K562 (cell line): ENCODE data around the gene TRMT2A. TPM values are rescaled to one million over a fixed set of nuclear protein-coding genes. Genes with fewer than 3 reads are reported as not detected.
A peak's percentile ranks its signal among the peaks of the same experiment; 100 is the strongest.

Source experiments
- ERF ChIP-seq: fragments of 450-650 bp; formaldehyde crosslinking; IDR thresholded peaks from 2 replicates; pipeline ENCODE4 v1.4.0; 2020; ENCODE audit warnings: mild to moderate bottlenecking, mixed read lengths
- ESRRB ChIP-seq: fragments of 250-450 bp; sonication (Bioruptor Pico); IDR thresholded peaks from 2 replicates; pipeline ENCODE4 v1.5.0; 2020; ENCODE audit warnings: mild to moderate bottlenecking, moderate library complexity, borderline replicate concordance
- FOSL1 ChIP-seq: fragments of 200-800 bp; sonication (Bioruptor generic); conservative IDR thresholded peaks from 2 replicates; pipeline ENCODE4 v1.6.1; 2016; ENCODE audit warnings: missing genetic modification characterization, missing compliant biosample characterization
- IFI16 ChIP-seq: fragments of 250-450 bp; sonication (Bioruptor Pico); IDR thresholded peaks from 2 replicates; pipeline ENCODE4 v2.1.2; 2022; ENCODE audit warnings: mild to moderate bottlenecking, inconsistent platforms
- RBBP5 ChIP-seq: fragments of 200-600 bp; sonication (generic); IDR thresholded peaks from 2 replicates; pipeline ENCODE4 v1.6.1; 2012; ENCODE audit warnings: borderline replicate concordance, mild to moderate bottlenecking, low read length, control low read depth, inconsistent platforms; ENCODE audit not compliant: insufficient read depth, poor library complexity, severe bottlenecking
- SLC30A9 ChIP-seq: fragments of 250-450 bp; sonication (Bioruptor Pico); IDR thresholded peaks from 2 replicates; pipeline ENCODE4 v1.8.0; 2022; ENCODE audit warnings: mild to moderate bottlenecking, moderate library complexity
- SP1 ChIP-seq: sonication (generic); formaldehyde crosslinking; IDR thresholded peaks from 2 replicates; pipeline ENCODE4 v1.8.1; 2022; ENCODE audit warnings: mild to moderate bottlenecking, missing genetic modification reagents
- SRSF9 ChIP-seq: fragments of 200-400 bp; formaldehyde crosslinking; IDR thresholded peaks from 2 replicates; pipeline ENCODE4 v1.6.1; 2017; ENCODE audit warnings: low read depth, low read length, borderline replicate concordance
- THRAP3 ChIP-seq: fragments of 450-650 bp; IDR thresholded peaks from 2 replicates; pipeline ENCODE4 v1.6.1; 2016; ENCODE audit warnings: mild to moderate bottlenecking, inconsistent platforms, borderline replicate concordance
- ZC3H8 ChIP-seq: fragments of 450-650 bp; IDR thresholded peaks from 2 replicates; pipeline ENCODE4 v1.6.1; 2017
- ZNF830 ChIP-seq: fragments of 250-450 bp; sonication (Bioruptor Pico); IDR thresholded peaks from 2 replicates; pipeline ENCODE4 v1.5.0; 2021; ENCODE audit warnings: mild to moderate bottlenecking
- polyA plus RNA-seq, 8 experiments: library from polyadenylated mRNA; depleted of rRNA in 4 of 8; stranded (reverse) in 5 of 8; unstranded in 3 of 8; fragments of >200 nt; fragmentation: Nextera tagmentation in 2 of 8; fragmentation: Illumina TruSeq in 1 of 8; extraction: Ambion mirVana in 2 of 8; extraction: Trizol in 1 of 8; gene quantifications; 2 replicates each; pipeline versions ENCODE4 v1.2.1 to v1.2.3, GENCODE V29; 2011 to 2014; ENCODE audit warnings: inconsistent platforms in 1 of 8, missing spikeins in 1 of 8
- total RNA-seq, 7 experiments: library from RNA; depleted of rRNA in 6 of 7; stranded (reverse); fragments of >200 nt in 6 of 7; fragmentation: Illumina TruSeq in 2 of 7; extraction: Trizol in 2 of 7; gene quantifications; 2 replicates each; pipeline versions ENCODE4 v1.2.1 to v1.2.3, GENCODE V29; 2011 to 2021; ENCODE audit warnings: low replicate concordance in 1 of 7
- TF ChIP-seq, protein P1 (sequence below): sonication (generic); formaldehyde crosslinking; IDR thresholded peaks from 2 replicates; pipeline ENCODE4 v1.8.0; 2023; ENCODE audit warnings: missing genetic modification reagents, mild to moderate bottlenecking, borderline replicate concordance
- TF ChIP-seq, protein P2 (sequence below), 2 experiments: fragments of 150-350 bp in 1 of 2; IDR thresholded peaks; 2 replicates each; pipeline ENCODE4 v1.6.1; 2012 to 2016; ENCODE audit warnings: low read depth in 2 of 2, low read length in 2 of 2, mild to moderate bottlenecking in 1 of 2, moderate library complexity in 1 of 2
- TF ChIP-seq, protein P3 (sequence below): fragments of 250-450 bp; sonication (Bioruptor Pico); IDR thresholded peaks from 2 replicates; pipeline ENCODE4 v1.8.0; 2022; ENCODE audit warnings: inconsistent platforms, mild to moderate bottlenecking, moderate library complexity, borderline replicate concordance
- TF ChIP-seq, protein P4 (sequence below): fragments of 250-450 bp; sonication (Bioruptor Pico); IDR thresholded peaks from 2 replicates; pipeline ENCODE4 v1.8.0; 2021; ENCODE audit warnings: moderate library complexity, mild to moderate bottlenecking, inconsistent platforms
- TF ChIP-seq, protein P5 (sequence below): fragments of 450-650 bp; IDR thresholded peaks from 2 replicates; pipeline ENCODE4 v1.7.0; 2016; ENCODE audit warnings: borderline replicate concordance

TRMT2A gene
- total and polyA plus RNA-seq, 9 of the 15 experiments (the other 6 are each of a cell fraction or from before 2014, with no cell fraction given), result 1.6 to 265 (median 140) TPM

DNA sequence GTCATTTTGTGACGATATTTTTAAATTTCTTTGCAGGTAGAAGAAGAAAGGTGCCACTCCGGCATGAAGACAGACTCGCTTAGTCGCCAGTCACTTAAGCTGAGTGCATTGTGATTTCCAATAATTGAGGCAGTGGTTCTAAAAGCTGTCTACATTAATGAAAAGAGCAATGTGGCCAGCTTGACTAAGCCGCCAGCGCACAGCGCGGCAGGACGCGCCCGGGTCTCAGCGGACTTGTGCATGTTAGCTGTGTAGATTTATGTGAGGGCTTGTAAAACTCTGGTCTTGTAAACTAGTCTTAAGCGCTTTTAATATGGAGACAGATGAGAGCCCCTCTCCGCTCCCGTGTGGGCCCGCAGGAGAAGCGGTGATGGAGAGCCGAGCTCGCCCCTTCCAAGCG, 31.4 kb downstream of the TRMT2A start (continued):
- TF ChIP-seq, protein P1, sequence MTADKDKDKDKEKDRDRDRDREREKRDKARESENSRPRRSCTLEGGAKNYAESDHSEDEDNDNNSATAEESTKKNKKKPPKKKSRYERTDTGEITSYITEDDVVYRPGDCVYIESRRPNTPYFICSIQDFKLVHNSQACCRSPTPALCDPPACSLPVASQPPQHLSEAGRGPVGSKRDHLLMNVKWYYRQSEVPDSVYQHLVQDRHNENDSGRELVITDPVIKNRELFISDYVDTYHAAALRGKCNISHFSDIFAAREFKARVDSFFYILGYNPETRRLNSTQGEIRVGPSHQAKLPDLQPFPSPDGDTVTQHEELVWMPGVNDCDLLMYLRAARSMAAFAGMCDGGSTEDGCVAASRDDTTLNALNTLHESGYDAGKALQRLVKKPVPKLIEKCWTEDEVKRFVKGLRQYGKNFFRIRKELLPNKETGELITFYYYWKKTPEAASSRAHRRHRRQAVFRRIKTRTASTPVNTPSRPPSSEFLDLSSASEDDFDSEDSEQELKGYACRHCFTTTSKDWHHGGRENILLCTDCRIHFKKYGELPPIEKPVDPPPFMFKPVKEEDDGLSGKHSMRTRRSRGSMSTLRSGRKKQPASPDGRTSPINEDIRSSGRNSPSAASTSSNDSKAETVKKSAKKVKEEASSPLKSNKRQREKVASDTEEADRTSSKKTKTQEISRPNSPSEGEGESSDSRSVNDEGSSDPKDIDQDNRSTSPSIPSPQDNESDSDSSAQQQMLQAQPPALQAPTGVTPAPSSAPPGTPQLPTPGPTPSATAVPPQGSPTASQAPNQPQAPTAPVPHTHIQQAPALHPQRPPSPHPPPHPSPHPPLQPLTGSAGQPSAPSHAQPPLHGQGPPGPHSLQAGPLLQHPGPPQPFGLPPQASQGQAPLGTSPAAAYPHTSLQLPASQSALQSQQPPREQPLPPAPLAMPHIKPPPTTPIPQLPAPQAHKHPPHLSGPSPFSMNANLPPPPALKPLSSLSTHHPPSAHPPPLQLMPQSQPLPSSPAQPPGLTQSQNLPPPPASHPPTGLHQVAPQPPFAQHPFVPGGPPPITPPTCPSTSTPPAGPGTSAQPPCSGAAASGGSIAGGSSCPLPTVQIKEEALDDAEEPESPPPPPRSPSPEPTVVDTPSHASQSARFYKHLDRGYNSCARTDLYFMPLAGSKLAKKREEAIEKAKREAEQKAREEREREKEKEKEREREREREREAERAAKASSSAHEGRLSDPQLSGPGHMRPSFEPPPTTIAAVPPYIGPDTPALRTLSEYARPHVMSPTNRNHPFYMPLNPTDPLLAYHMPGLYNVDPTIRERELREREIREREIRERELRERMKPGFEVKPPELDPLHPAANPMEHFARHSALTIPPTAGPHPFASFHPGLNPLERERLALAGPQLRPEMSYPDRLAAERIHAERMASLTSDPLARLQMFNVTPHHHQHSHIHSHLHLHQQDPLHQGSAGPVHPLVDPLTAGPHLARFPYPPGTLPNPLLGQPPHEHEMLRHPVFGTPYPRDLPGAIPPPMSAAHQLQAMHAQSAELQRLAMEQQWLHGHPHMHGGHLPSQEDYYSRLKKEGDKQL, result no peak
- TF ChIP-seq SP1 (CRISPR knock-in tag) (no peak), IFI16 (CRISPR knock-in tag) (no peak), SLC30A9 (0 out of 2 replicates have a peak, but pooled peaks have one; percentile 40), SRSF9 (no peak), ZC3H8 (no peak), RBBP5 (no peak), ESRRB (CRISPR knock-in tag) (no peak), ERF (CRISPR knock-in tag) (no peak), ZNF830 (CRISPR knock-in tag) (no peak), FOSL1 (tag) (no peak), THRAP3 (no peak)
- TF ChIP-seq, protein P2, sequence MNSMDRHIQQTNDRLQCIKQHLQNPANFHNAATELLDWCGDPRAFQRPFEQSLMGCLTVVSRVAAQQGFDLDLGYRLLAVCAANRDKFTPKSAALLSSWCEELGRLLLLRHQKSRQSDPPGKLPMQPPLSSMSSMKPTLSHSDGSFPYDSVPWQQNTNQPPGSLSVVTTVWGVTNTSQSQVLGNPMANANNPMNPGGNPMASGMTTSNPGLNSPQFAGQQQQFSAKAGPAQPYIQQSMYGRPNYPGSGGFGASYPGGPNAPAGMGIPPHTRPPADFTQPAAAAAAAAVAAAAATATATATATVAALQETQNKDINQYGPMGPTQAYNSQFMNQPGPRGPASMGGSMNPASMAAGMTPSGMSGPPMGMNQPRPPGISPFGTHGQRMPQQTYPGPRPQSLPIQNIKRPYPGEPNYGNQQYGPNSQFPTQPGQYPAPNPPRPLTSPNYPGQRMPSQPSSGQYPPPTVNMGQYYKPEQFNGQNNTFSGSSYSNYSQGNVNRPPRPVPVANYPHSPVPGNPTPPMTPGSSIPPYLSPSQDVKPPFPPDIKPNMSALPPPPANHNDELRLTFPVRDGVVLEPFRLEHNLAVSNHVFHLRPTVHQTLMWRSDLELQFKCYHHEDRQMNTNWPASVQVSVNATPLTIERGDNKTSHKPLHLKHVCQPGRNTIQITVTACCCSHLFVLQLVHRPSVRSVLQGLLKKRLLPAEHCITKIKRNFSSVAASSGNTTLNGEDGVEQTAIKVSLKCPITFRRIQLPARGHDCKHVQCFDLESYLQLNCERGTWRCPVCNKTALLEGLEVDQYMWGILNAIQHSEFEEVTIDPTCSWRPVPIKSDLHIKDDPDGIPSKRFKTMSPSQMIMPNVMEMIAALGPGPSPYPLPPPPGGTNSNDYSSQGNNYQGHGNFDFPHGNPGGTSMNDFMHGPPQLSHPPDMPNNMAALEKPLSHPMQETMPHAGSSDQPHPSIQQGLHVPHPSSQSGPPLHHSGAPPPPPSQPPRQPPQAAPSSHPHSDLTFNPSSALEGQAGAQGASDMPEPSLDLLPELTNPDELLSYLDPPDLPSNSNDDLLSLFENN (IDR thresholded peaks at IDR 0.05; ENCODE audit: low read depth in 2 of 2, low read length in 2 of 2), result no peak
- TF ChIP-seq, protein P3, sequence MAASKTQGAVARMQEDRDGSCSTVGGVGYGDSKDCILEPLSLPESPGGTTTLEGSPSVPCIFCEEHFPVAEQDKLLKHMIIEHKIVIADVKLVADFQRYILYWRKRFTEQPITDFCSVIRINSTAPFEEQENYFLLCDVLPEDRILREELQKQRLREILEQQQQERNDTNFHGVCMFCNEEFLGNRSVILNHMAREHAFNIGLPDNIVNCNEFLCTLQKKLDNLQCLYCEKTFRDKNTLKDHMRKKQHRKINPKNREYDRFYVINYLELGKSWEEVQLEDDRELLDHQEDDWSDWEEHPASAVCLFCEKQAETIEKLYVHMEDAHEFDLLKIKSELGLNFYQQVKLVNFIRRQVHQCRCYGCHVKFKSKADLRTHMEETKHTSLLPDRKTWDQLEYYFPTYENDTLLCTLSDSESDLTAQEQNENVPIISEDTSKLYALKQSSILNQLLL (CRISPR knock-in tag), result 0 out of 2 replicates have a peak, but pooled peaks have one; percentile 16
- TF ChIP-seq, protein P4, sequence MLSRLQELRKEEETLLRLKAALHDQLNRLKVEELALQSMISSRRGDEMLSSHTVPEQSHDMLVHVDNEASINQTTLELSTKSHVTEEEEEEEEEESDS (CRISPR knock-in tag), result no peak
- TF ChIP-seq, protein P5, sequence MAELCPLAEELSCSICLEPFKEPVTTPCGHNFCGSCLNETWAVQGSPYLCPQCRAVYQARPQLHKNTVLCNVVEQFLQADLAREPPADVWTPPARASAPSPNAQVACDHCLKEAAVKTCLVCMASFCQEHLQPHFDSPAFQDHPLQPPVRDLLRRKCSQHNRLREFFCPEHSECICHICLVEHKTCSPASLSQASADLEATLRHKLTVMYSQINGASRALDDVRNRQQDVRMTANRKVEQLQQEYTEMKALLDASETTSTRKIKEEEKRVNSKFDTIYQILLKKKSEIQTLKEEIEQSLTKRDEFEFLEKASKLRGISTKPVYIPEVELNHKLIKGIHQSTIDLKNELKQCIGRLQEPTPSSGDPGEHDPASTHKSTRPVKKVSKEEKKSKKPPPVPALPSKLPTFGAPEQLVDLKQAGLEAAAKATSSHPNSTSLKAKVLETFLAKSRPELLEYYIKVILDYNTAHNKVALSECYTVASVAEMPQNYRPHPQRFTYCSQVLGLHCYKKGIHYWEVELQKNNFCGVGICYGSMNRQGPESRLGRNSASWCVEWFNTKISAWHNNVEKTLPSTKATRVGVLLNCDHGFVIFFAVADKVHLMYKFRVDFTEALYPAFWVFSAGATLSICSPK, result no peak
